GM19467 (cell line): ENCODE data around the gene NTN1.
"Not testable (repeated sequence)": the region's sequence is repeated elsewhere in the genome, so short reads cannot be mapped to it uniquely, and the experiment has no call there.

Experiments used
- ATAC-seq: cut with Tn5 transposase; IDR thresholded peaks from one replicate; pipeline ENCODE4 v1.9.1; 2021; ENCODE audit warnings: mild to moderate bottlenecking, moderate library complexity; ENCODE audit not compliant: unreplicated experiment

NTN1 gene

DNA sequence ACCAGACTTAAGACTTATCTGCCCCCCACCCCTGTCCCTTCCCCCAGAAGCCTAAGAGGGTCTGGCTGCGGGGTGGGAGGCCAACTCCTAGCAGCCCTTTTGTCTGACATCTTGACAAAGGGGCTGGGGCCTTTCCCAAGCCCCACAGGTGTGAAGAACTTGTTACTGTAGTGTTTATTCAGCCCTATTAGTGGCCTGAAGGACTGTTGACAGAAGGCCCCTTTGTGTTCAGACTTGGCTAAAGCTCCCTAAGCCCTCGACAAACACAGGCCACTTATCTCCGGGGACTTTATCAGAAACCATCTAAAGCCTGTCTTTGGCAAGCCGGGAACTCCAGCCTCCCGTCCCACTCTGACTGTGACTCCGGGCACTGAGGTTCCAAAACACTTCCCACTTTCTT lies 129.8 kb downstream of the NTN1 start:
- ATAC-seq: no peak

DNA sequence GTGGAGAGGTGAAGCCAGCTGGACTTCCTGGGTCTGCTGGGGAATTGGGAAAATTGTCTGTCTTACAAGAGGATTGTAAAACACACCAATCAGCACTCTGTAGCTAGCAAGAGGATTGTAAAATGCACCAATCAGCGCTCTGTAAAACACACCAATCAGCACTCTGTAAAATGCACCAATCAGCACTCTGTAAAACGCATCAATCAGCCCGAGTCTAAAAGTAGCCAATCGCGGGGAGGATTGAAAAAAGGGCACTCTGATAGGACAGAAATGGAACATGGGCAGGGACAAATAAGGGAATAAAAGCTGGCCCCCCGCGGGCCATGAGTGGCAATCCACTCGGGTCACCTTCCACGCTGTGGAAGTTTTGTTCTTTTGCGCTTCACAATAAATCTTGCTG lies 130.4 kb downstream of the NTN1 start:
- ATAC-seq: not testable (repeated sequence)

DNA sequence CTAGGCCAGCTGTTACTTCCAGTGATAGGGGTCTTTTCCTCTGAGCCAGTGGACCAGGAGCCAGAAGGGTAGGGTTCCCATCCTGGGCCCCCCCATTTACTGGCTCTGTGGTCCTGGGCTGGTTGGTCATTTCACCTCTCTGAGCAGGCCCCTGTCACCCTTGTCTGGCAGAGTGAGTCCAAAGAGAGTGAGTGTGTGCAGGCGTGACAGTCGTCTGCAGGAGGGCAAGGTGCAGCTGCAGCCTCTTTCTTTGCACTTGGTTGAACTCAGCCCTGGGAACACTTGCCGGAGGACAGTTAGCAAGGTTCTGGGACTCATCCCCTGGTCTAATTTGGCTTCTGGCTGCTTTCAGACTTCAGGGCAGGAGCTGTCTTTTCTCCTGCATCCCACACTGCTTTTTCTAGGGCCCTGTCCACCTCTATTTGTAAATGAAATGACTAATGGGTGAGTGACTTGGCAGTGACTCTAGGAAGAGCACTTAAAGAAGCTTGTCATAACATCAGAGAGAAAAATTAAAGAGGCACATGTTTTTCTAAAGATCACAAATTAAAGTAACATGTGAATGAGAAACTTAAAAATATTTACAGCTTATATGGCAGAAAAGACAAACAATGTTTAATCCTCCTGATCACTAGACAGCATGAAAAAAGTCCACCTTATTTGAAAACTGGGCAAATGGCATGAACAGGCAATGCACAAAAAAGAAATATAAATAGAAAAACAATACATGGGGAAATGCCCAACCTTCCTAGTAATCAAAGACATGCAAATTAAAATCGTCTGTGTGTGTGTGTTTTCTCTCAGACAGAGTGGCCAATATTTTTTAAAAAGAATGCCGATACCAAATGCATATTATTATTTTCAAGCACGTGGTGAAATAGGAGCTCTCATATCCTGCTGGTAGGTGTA lies 137.5 kb downstream of the NTN1 start:
- no peak for ATAC-seq

DNA sequence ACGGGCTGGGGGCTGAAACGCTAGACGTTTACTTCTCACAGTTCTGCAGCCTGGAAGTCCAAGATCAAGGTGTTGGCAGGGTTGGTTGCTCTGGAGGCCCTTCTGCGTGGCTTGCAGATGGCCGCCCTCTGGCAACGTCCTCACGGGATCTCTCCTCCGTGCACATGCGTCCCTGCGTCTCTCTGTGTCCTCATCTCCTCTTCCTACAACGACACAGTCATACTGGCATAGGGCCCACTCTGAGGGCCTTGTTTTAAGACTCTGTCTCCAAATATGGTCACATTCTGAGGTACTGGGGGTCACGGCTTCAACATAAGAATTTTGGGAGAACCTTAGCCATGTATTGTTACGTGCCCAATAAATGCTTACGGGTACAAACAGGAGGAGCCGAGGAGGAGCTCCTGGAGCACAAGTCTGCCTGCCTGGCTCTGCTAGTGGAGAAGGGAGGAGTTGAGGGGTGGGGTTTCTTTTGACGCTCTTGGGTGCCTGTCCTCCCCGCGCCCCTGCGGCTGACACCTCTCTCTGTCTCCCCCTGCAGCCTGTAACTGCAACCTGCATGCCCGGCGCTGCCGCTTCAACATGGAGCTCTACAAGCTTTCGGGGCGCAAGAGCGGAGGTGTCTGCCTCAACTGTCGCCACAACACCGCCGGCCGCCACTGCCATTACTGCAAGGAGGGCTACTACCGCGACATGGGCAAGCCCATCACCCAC lies 141.1 kb downstream of the NTN1 start:
- no peak for ATAC-seq

DNA sequence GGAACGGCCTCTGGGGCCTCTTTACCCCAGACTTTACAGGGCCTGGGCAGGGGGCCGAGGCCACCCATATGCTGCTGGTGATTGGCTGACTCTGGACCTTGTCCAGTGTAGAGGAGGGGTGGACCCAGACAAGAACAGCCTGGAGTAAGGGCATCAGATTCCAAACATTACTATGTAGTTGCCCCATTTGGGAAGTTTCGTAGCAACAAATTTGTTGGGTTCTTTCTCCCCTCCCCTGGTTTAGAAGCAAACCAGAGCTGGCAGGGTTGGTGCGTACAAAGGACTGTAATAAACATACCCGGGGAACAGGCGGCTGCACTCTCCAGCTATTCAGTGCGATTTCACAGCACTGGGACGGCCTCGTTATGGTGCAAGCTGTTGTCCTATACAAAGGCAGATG lies 145.5 kb downstream of the NTN1 start:
- ATAC-seq: no peak

DNA sequence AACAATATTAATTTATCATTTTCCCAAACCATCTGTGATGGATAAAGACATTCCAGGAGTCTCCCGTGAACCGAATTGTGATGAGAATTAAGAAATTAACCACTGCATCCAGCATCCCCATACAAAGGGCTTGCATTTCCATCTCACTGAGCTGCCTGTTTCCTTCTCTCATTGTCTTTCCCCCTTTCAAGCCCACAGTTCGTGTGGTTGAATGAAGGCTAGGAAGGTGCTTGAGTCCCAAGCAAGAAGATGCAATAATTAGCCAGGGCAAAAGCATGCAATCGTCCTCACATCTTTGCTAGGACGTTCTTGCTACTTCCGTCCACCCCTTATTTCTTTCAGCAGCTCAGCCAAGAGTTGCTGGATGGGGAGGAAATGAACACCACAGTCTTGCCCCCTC lies 146.1 kb downstream of the NTN1 start:
- no peak for ATAC-seq

DNA sequence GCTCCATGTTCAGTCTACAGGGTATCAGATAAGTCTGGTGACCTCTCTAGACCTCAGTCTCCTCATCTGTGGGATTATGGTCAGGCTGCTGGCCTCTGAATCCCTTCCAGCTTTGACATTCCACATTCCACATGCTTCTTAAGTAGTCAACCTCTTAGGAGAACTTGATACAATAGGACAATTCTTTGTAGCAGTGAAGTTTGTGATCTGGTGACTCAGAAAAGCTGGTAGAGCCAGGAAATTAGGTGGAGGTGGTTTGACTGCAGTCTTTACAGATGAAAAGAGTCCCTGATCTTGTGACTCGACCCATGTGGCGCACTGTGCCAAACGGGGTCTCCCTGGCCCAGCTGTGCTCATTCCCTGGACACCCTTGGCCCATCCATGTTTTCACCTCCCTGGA lies 147.8 kb downstream of the NTN1 start:
- no peak for ATAC-seq

DNA sequence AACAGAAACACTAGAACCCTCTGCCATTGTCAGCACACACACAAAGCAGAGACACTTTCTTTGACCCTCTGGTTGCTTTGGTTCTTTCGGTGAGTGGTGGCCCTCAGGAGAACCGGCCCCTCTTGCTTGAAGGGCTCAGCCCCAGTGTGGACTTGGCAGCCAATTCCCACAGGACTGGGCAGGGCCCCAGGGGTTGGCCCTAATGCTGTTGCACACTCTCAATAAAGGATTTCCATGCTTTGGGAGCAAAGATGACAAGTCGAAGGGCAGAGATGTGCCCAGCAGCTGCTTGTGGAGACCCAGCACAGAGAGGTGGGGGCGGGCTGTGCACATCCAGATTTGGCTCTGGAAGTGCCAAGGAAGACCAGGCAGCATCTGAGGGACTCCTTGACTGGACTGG lies 149.0 kb downstream of the NTN1 start:
- no peak for ATAC-seq

DNA sequence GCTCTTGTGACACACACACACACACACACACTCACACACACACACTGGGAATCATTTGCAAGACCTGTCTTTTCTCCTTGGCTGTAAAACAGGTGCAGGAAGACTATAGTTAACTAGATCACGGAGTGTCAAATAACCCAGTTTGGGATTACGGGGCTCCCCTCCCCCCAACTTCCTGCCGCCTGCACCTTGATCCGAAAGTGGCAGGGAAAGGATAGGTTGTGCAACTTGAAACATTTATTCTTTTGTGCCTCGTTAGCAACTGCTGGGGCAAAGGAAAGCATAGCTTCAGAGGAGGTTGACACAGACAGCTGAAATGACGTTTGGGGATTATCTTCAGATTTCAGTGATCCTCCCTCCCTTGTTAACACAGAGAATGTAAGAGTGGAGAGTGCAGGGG lies 149.5 kb downstream of the NTN1 start:
- no peak for ATAC-seq

DNA sequence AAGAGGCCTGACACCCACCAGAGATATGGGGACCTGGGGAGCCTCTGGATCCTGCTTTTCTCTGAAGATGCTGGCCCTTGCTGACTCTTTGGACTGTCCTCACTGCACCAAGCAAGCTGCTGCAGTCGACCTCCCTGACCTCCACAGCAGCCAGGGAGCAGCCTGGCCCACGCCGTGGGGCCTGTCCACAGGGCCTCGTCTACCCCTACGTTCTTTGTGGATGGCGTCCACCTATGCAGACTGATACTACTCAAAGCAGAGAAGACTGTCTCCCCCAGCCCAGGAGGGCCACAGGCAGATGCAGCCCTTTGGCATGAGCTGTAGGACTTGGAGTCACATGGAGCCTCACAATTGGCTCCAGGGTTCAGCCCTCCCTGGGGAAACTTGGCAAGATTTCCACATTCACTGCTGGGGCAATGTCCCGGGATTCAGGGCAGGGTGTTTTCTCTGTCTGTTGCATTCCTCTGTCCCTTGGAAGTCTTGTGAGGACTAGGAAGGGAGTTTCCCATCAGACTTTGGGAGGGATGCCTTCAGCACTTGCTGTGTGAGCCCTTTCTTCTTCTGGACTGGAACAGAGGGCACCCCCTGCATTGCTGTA lies 152.2 kb downstream of the NTN1 start:
- ATAC-seq: no peak

DNA sequence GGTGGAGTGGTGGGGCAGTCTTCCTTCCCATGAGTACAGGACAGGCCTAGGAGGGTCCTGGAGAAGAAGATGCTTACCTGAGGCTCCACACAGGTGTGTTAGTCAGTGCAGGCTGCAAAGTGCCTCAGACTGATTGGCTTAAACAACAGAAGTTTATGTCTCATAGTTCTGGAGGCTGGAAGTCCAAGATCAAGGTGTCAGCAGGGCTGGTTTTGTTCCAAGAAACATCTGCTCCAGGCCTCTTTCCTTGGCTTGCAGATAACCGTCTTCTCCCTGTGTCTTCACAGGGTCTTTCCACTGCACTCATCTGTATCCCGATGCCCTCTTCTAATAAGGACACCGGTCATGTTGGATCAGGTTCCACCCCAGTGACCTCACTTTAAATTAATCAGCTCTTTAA lies 153.0 kb downstream of the NTN1 start:
- no peak for ATAC-seq

DNA sequence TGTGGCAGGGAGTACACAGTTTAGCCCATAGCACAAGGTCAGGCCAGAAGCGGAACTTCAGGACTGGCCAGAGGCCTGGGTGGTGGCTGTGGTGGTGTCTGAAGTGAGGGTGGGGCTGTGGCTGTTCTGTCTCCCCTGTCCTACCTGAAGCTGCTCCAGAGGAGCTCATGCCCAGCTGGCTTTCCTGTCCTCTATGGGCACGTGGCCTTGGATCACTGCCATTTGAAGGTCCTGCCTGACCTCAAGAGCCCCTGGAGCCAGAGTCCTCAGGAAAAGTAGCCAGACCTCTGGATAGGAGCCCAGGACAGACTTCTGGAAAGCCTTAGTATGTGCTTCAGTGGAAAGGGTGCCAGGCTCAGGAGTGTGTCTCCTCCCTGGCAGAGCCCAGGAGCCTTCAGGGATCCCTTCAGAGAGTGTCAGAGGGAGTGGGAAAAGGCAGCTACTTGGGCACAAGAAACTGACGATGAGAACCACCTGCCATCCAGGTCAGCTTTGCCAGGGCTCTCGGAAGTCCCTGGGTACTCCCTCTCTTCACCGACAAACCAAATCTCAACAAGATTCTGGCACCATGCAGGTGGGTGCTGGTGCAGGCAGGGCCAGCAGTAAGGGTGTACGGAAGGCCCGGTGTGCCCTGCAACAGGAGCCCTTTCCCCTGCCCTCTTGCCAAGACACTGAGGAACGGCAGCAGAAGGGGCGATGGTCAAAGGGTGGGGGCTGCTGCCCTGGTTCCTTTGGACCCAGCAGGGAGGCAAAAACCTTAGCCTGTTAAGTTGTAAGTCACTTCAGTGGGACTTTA lies 153.7 kb downstream of the NTN1 start:
- ATAC-seq: no peak

DNA sequence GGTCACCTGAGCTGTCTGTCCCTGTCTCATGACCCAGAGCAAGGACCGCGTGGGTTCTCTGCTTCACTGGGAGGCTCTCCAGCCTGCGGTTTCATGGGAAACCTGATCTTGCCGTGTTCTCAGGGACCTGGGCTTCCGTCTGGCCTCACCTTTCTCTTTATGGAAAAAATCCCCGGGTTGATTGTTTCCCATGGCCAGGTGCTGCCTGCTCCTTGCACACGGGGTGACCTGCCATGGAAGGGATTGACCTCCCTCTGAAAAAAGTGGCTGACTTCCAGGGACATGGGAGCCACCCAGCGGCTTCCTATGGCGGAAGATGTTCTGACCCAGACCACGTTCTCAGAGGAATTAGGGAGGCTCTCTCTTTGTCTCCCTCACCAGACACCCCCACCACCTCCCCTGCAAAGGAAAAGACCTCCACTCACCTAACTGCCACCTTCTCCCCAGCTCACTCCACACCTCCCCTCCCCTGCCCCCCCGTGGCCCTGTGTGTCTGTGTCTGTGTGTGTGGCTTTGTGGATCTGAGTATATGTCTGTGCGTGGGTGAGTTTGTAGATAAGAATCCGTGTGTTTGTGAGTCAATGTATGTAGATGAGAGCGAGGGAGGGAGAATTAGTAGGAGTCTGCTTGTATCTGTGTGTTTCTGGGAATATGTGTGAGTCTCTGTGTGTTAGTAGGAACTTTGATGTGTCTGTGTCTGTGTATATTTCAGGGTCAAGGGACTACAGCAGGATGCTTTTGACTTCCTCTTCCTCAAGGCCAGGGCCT lies 154.6 kb downstream of the NTN1 start:
- ATAC-seq: no peak

DNA sequence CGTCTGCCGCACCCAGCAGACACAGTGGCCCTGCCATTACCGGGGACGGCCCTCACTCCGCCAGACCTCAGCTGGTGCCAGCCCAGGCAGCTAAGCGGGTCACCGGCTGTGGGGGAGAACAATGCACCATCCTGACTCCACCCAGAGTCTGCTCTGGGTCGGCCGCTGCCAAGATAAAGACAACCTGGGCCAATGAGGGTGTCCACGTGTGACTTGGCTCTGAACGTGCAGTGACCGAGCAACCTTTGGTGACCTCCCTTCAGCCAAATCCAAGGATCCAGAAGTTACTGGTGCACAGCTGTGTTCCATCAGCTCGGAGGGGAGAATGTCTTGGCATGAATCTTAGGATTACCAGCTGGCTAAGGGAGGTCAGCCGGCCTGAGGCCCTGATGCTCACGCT lies 155.9 kb downstream of the NTN1 start:
- ATAC-seq: no peak

DNA sequence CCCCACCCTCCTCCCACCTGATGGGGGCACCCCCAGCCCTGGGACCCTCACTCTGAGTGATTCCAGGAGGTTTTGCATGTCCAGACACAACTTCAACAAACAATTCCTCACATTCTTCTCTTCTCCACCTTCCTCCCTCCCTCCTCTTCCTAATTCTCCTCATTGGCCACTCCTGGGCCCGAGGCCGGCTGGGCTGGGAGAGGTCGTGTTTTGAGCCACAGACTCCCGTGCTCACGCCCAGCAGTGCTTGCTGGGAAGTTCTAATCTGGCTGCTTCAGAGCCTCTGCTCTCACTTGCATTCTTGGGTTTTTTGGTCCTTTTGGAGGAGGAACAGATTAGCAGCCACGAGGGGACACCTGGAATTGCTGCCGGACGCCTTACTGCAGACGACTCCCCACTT lies 157.0 kb downstream of the NTN1 start:
- ATAC-seq: no peak

DNA sequence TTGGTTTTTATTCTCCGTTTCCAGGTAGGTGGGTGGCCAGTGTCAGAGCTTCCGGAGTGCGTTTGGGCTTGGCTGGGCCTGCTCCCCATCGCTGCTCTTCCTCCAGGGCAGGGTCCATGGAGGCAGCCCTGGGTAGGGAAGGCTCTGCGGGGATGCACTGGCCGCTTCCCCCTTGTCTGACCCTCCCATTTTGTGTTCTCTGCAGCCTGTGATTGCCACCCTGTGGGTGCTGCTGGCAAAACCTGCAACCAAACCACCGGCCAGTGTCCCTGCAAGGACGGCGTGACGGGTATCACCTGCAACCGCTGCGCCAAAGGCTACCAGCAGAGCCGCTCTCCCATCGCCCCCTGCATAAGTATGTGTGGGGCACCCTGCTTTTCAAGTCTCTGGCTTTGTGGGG lies 158.3 kb downstream of the NTN1 start:
- no peak for ATAC-seq

DNA sequence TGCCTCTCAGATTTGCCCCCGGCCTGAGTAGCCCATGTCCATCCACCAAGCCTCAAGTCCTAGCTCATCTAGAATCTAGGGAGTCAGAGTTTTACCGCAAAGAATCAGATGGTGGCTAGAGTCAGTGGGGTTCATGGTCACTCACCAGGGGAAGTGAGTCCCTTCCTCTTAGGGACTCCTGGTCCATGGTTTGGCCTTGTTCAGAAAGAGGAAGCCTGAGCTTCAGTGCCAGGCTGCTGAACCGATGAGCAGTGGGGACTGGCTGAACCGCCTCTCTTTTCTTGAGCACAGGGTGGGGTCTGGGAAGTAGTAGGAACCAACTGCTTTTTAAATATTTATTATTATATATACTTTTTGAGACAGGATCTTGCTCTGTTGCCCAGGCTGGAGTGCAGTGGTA lies 160.3 kb downstream of the NTN1 start:
- ATAC-seq: no peak

DNA sequence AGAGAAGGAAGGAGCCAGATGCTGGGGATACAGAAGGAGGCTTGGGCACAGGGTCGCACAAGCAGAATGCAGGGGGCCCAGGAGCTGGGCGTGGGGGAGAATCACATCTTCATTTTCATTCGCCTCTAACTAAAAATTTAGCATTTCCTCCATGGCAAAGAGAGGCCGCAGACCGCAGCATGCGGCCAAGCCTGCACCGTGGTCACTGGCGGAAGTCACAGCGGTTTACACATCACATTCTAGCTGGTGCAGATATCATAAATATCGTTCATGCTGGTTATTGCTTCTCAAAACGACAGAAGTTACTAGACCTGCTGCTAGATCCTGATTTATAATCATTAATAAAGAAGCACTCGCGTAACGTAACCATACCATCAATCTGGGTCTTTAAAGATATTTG lies 162.0 kb downstream of the NTN1 start:
- ATAC-seq: no peak

DNA sequence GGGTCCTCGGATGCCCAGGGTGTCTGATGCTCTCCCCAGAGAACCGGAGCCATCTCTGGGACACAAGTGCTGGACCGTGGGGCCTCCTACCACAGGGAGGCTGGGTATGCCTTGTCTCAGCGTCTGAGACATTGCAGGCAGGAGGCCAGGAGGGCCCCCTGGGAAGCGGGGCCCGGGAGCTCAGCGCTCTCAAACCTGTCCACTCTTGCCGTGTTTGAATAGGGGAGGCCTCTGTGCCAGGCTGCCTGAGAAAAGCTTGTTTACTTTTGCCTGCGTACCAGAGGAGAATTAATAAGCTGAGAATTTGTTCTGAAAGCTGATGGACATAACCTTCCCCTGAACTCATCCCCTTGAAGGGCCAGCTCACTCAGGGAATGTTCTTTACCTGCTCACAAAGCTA lies 163.8 kb downstream of the NTN1 start:
- no peak for ATAC-seq

DNA sequence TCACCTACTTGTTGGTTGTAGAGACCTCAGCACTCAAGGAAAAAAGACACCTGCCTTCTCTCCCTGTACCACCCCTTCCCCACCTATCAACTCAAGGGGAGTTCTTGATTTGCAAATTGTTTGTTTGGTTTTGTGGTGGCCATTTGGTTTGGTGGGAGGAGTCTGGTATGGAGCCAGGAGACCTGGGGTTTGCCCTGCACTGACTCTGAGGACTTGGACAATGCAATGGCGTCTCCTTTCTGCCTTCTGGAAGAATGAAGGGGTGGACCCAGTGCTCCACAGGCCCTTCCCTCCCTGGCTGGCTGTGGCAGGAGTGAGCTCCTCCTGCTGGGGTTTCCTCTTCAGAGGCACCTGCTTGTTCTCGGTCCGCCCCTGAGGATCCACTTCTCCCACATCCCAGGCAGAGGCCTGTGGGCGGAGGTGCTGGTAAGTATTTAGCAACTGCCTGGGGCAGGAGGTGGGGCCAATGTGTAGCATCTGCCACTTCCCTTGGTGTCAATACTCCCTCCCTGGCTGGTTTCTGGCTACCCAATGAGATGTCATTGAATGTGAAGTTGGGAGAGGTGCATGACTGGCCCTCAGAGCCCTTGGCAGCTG lies 164.5 kb downstream of the NTN1 start:
- ATAC-seq: no peak
